ENCODE results near the gene CYP27C1. TPM values are rescaled to one million over a fixed set of nuclear protein-coding genes. Genes with fewer than 3 reads are reported as not detected.

The CYP27C1 gene
- total and polyA plus RNA-seq, 10 of the 15 experiments (the other 5 are each of a cell fraction or from before 2014, with no cell fraction given) = not detected

GRCh38 chr2:127199223-127199622, 20.9 kb downstream of the CYP27C1 start (continued):
- TF ChIP-seq SREBF1 (IDR thresholded peaks at IDR 0.05; ENCODE audit: low read length) (no peak), BHLHE40 (IDR thresholded peaks at IDR 0.05; ENCODE audit: borderline replicate concordance in 1 of 2, low read depth in 2 of 2, low read length in 1 of 2) (no peak), MLLT1 (IDR thresholded peaks at IDR 0.05) (no peak), HDAC2 (IDR thresholded peaks at IDR 0.05) (no peak), PML (IDR thresholded peaks at IDR 0.05; ENCODE audit: low read length) (no peak)

- ATAC-seq (peak; percentile 99), FAIRE-seq (no peak), DNase-seq (ENCODE audit: low read depth, low spot score) (peak; percentile 9)
- Histone ChIP-seq H3K4me2 (ENCODE audit: control insufficient read depth, insufficient read depth) (peak overlapping the region; percentile 63), H3K27ac (ENCODE audit: control insufficient read depth, insufficient read depth) (no peak overlapping the region), H3K4me1 (ENCODE audit: control insufficient read depth, insufficient read depth, low read length) (no peaks in the 10 kb centered on the region), H4K20me1 (ENCODE audit: control insufficient read depth, insufficient read depth) (no peaks in the 10 kb centered on the region), H3K9ac (ENCODE audit: control insufficient read depth, insufficient read depth, low read length) (no peak overlapping the region), H2AFZ (ENCODE audit: control insufficient read depth, low read depth, low read length) (peak overlapping the region; percentile 33), H3K4me3 (peak overlapping the region; percentile 2; the same call in 1 of the 2 replicates), H3K9me3 (replicated peaks; ENCODE audit: control insufficient read depth, insufficient read depth, low read length) (no peaks in the 10 kb centered on the region), H3K36me3 (ENCODE audit: control insufficient read depth in 2 of 2, insufficient read depth in 2 of 2, low read length in 1 of 2) (no peaks in the 10 kb centered on the region), H3K79me2 (ENCODE audit: control insufficient read depth, insufficient read depth, low read length) (no peaks in the 10 kb centered on the region), H3K27me3 (replicated peaks in 1 of 2; ENCODE audit: control insufficient read depth in 2 of 2, insufficient read depth in 2 of 2, low read length in 1 of 2) (no peaks in the 10 kb centered on the region; a peak in 1 of 4 replicates)
- in situ Hi-C loops (cut with MboI) = loop anchor here (5.0 kb wide), 1 partner anchor 450 kb away; the partner anchor contains the start of gene GPR17
- intact Hi-C loops (cut with micrococcal nuclease; ENCODE audit: unreplicated experiment) = loop anchor here (1.0 kb wide), 2 partner anchors 282 to 452 kb away; no protein-coding TSS in a partner anchor
- 4% methylated on average over 19 of the region's 19 CpGs for WGBS (ENCODE audit: insufficient coverage, insufficient replicate concordance, low lambda C conversion rate, missing lambda C conversion rate)
- RAD21 ChIA-PET (ENCODE audit: unreplicated experiment) = interaction anchor here (0.6 to 1.7 kb wide), 8 partner anchors 72 to 654 kb away, joined by 3 to 42 read pairs (median 3); no protein-coding TSS in a partner anchor
- BruUV-seq (replicated peaks) = no TSS peak
- SMC1A ChIA-PET (ENCODE audit: uncharacterized antibody, unreplicated experiment) = interaction anchor here (0.8 to 1.7 kb wide), 11 partner anchors 11 to 282 kb away, joined by 3 to 20 read pairs (median 3); no protein-coding TSS in a partner anchor
- POLR2A ChIA-PET = no interaction called here
- TF ChIP-seq PAX5 (IDR thresholded peaks at IDR 0.05; ENCODE audit: borderline replicate concordance, low read depth, low read length) = no peak
- TF ChIP-seq HDAC6 (IDR thresholded peaks at IDR 0.05; ENCODE audit: unreplicated experiment) = no peak
- TF ChIP-seq IRF5 (IDR thresholded peaks at IDR 0.05; ENCODE audit: borderline replicate concordance) = no peak
- peak; percentile 62 for TF ChIP-seq RAD21 (IDR thresholded peaks at IDR 0.05; ENCODE audit: insufficient read depth, low read depth, low read length)
- peak; percentile 58 to 78 (median 70) for TF ChIP-seq CTCF (IDR thresholded peaks at IDR 0.05 in 2 of 3, conservative IDR thresholded peaks at IDR 0.05 in 1 of 3; ENCODE audit: control insufficient read depth in 2 of 3, extremely low read depth in 1 of 3, insufficient read depth in 1 of 3, low read depth in 3 of 3, low read length in 3 of 3)
- no peak for TF ChIP-seq E2F4 (IDR thresholded peaks at IDR 0.05; ENCODE audit: low read depth, low read length)
- peak; percentile 54; the same call in 1 of the 2 replicates for TF ChIP-seq SMC3 (IDR thresholded peaks at IDR 0.05; ENCODE audit: borderline replicate concordance, low read length)
- CTCF ChIA-PET = interaction anchor here (0.6 to 1.7 kb wide), 30 partner anchors 9 to 719 kb away, joined by 3 to 46 read pairs (median 4); no protein-coding TSS in a partner anchor
These were observed 22.4 kb downstream of the CYP27C1 start for GRCh38 chr2:127197475-127198385.
